ENCODE data around the gene SMIM28.
"Not testable (repeated sequence)": the region's sequence is repeated elsewhere in the genome, so short reads cannot be mapped to it uniquely, and the experiment has no call there.

SMIM28 gene

DNA sequence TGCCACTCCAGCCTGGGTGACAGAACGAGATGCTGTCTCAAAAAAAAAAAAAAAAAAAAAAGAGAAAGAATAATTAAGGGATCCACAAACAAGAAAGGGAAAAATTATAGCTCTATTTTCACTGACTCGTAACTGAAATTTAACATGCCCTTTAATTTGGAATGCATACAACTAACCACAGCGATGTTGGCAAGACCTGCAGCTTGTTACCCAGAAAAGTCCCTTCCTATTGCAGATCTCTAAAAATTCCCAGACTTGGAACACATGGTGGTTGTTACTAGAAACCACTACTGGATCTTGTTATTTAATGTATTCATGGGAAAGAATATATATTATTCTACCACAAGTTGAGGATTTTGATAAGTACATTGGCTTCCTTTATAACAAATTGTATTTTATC lies 27.8 kb upstream of the SMIM28 start:
- no peaks in the 10 kb centered on the region for H3K36me3 Mint-ChIP-seq
- no peak overlapping the region for H3K4me3 Mint-ChIP-seq
- no peaks in the 10 kb centered on the region for H3K9me3 Mint-ChIP-seq
- H3K27me3 Mint-ChIP-seq = peaks cover 15% of the 10 kb centered on the region
- no peak overlapping the region for H3K27ac Mint-ChIP-seq
- ATAC-seq = no peak
- peaks cover 5% of the 10 kb centered on the region for H3K4me1 Mint-ChIP-seq

DNA sequence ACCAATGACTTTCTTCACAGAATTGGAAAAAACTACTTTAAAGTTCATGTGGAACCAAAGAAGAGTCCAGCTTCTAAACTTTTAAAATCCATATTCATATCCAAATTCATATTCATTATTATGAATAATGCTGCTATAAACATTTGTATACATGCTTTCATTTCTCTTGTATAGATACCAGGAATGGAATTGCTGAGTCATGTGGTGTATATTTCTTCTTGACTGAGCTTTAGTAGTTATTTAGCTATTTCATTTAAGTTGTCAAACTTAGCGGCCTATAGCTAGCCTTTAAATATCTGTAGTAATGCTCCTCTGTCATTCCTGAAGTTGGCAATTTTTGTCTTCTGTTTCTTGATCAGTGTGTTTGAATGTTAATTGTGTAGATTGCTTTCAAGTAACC lies 19.8 kb upstream of the SMIM28 start:
- no peaks in the 10 kb centered on the region for H3K36me3 Mint-ChIP-seq
- H3K9me3 Mint-ChIP-seq = peaks cover 6% of the 10 kb centered on the region

GRCh38 chr6:138368684-138369083 lies 9.0 kb upstream of the SMIM28 start:
- peaks cover 40% of the 10 kb centered on the region for H3K27me3 Mint-ChIP-seq
- not testable (repeated sequence) for H3K27ac Mint-ChIP-seq, ATAC-seq, H3K4me3 Mint-ChIP-seq, H3K36me3 Mint-ChIP-seq, H3K9me3 Mint-ChIP-seq, H3K4me1 Mint-ChIP-seq

More for the DNA sequence above, 19.8 kb upstream of the SMIM28 start:
- peaks cover 41% of the 10 kb centered on the region for H3K27me3 Mint-ChIP-seq
- H3K4me3 Mint-ChIP-seq = no peak overlapping the region
- ATAC-seq = no peak
- no peaks in the 10 kb centered on the region for H3K4me1 Mint-ChIP-seq
- H3K27ac Mint-ChIP-seq = no peak overlapping the region

- H3K27ac Mint-ChIP-seq = no peak overlapping the region
- H3K27me3 Mint-ChIP-seq = peaks cover 22% of the 10 kb centered on the region
- peaks cover 3% of the 10 kb centered on the region for H3K9me3 Mint-ChIP-seq
- no peak for ATAC-seq
- H3K4me3 Mint-ChIP-seq = no peak overlapping the region
- no peaks in the 10 kb centered on the region for H3K36me3 Mint-ChIP-seq
- no peaks in the 10 kb centered on the region for H3K4me1 Mint-ChIP-seq
Observed at GRCh38 chr6:138370631-138371451, 6.9 kb upstream of the SMIM28 start.

DNA sequence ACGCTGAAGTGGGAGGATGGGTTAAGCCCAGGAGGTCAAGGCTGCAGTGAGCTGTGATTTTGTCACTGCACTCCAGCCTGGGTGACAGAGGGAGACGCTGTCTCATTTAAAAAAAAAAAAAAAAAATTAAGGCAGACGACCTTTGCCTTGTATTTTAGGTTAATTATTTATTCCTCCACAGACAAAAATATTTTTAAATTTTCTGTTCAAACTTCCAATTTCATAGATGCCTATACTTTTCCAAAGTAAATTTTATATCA lies 6.3 kb upstream of the SMIM28 start:
- Mint-ChIP-seq H3K9me3 (peaks cover 3% of the 10 kb centered on the region), H3K4me3 (no peak overlapping the region), H3K36me3 (no peaks in the 10 kb centered on the region), H3K27ac (no peak overlapping the region), H3K4me1 (no peaks in the 10 kb centered on the region), H3K27me3 (peaks cover 16% of the 10 kb centered on the region)
- no peak for ATAC-seq

GRCh38 chr6:138371720-138372119 lies 6.0 kb upstream of the SMIM28 start:
- ATAC-seq = no peak
- Mint-ChIP-seq H3K4me3 (no peak overlapping the region), H3K36me3 (no peaks in the 10 kb centered on the region), H3K27ac (no peak overlapping the region), H3K9me3 (peaks cover 3% of the 10 kb centered on the region), H3K27me3 (peaks cover 13% of the 10 kb centered on the region), H3K4me1 (no peaks in the 10 kb centered on the region)

DNA sequence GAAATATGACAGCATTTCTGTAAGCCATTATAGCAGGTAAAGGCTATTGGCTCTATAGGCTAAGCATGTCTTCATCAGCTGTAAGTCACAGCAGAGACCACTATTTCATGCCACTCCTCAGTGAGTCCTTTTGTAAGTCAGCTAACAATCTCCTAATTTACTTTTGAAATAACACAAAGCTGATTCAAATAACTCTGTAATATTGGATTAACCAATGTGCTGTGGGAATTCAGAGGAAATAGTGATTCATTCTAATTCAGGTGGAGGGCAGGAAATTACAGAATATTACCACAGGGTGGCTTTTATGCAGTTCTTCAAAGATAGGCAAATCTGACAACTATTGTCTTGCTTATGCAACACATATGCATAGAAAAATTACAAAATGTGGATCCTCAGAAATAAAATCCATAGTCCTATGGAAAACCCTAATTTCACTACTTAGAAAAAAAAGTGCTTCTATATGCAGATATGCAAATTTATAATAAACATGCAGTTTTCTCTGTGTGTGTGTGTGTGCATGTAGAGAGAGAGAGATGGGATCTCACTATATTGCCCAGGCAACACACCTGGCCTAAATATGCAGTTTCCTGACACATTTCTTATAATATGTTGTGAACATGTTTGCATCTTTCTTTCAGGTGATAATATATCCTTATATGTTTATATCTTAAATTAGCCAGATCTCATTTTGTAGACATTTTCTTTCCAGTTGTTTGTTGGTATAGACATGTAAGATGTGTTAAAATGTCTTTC lies 4.8 kb upstream of the SMIM28 start:
- Mint-ChIP-seq H3K36me3 (no peaks in the 10 kb centered on the region), H3K27ac (no peak overlapping the region), H3K27me3 (peaks cover 1% of the 10 kb centered on the region), H3K4me3 (no peak overlapping the region), H3K9me3 (no peaks in the 10 kb centered on the region), H3K4me1 (no peaks in the 10 kb centered on the region)
- no peak for ATAC-seq

- Mint-ChIP-seq H3K4me1 (no peaks in the 10 kb centered on the region), H3K27ac (no peak overlapping the region), H3K27me3 (no peaks in the 10 kb centered on the region), H3K9me3 (no peaks in the 10 kb centered on the region), H3K36me3 (no peaks in the 10 kb centered on the region), H3K4me3 (no peak overlapping the region)
- no peak for ATAC-seq
Observed at GRCh38 chr6:138374230-138374629, 3.5 kb upstream of the SMIM28 start.

DNA sequence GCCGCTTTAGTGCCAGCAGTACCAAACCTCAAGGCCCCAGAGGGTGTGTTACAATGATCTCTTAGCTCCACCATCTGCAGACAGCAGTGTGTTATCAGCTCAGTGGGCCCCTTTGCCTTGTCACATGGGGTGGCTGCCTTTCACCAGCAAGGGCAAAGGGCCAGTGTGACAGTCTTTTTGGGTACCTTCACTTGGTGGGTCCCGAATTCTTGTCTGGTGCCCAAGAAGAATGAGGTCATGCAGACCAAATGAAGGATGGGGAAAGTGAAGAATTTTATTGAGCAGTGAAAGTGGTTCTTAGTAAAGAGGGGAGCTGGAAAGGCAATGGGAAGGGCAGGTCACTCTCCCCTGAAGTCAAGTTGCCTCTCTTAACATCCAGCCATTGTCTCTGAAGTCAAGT lies 2.9 kb upstream of the SMIM28 start:
- Mint-ChIP-seq H3K27ac (no peak overlapping the region), H3K4me1 (no peaks in the 10 kb centered on the region), H3K9me3 (no peaks in the 10 kb centered on the region)

DNA sequence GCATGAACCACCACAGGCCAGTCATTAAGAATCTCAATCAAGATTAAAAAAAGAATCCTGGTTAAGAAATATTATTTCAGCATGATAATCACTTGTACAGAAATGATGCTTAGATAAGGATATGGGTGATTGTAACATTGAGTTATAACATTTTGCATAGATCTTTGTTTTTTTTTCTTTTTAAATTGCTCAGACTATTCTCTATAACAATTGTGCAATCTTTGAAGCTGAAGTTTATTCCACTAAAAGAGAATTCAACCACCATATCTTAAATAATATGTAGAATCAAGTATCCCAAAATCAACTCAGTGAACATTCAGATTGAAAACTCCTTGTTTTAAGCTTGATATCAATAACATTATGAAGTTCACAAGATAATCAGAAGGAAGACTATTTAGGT lies 663 bp upstream of the SMIM28 start:
- H3K27me3 Mint-ChIP-seq = peaks cover under 1% of the 10 kb centered on the region
- no peak overlapping the region for H3K27ac Mint-ChIP-seq
- no peaks in the 10 kb centered on the region for H3K36me3 Mint-ChIP-seq
- no peak for ATAC-seq
- H3K9me3 Mint-ChIP-seq = no peaks in the 10 kb centered on the region
- H3K4me1 Mint-ChIP-seq = no peaks in the 10 kb centered on the region
- H3K4me3 Mint-ChIP-seq = no peak overlapping the region

More for the DNA sequence above, 2.9 kb upstream of the SMIM28 start:
- no peak for ATAC-seq
- Mint-ChIP-seq H3K27me3 (no peaks in the 10 kb centered on the region), H3K36me3 (no peaks in the 10 kb centered on the region), H3K4me3 (no peak overlapping the region)

DNA sequence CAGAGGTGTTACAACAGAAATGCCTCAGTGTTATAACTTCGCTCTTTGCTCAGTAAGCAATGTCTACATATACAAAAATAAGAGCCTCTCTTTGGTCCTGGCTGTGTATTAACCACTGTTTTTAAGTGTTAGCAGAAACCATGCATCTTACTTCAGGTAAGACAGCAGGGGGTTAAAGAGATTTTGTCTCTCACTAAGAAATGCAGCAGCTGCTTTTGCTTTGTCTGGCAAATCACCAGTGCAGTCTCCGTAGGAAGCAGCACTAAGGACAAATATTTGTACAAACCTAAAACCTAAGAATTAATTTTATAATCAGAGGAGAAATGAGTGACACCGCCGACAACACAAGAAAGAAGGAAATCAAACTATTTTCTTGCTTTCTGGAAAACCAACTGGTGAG lies 758 bp downstream of the SMIM28 start:
- Mint-ChIP-seq H3K27ac (no peak overlapping the region), H3K9me3 (no peaks in the 10 kb centered on the region), H3K4me1 (no peaks in the 10 kb centered on the region), H3K27me3 (peaks cover 8% of the 10 kb centered on the region), H3K4me3 (no peak overlapping the region), H3K36me3 (no peaks in the 10 kb centered on the region)
- ATAC-seq = no peak

- Mint-ChIP-seq H3K27me3 (peaks cover 8% of the 10 kb centered on the region), H3K36me3 (no peaks in the 10 kb centered on the region), H3K4me1 (no peaks in the 10 kb centered on the region), H3K9me3 (no peaks in the 10 kb centered on the region), H3K27ac (no peak overlapping the region), H3K4me3 (no peak overlapping the region)
- no peak for ATAC-seq
Observed at GRCh38 chr6:138382498-138383265, 5.0 kb downstream of the SMIM28 start.

- Mint-ChIP-seq H3K36me3 (no peaks in the 10 kb centered on the region), H3K9me3 (no peaks in the 10 kb centered on the region), H3K4me1 (no peaks in the 10 kb centered on the region), H3K27me3 (peaks cover 14% of the 10 kb centered on the region), H3K4me3 (no peak overlapping the region), H3K27ac (no peak overlapping the region)
- no peak for ATAC-seq
Observed at GRCh38 chr6:138383776-138384175, 6.1 kb downstream of the SMIM28 start.

GRCh38 chr6:138386897-138387296 lies 9.2 kb downstream of the SMIM28 start:
- Mint-ChIP-seq H3K4me1 (no peaks in the 10 kb centered on the region), H3K27ac (no peak overlapping the region), H3K9me3 (no peaks in the 10 kb centered on the region), H3K27me3 (peaks cover 19% of the 10 kb centered on the region), H3K4me3 (no peak overlapping the region), H3K36me3 (no peaks in the 10 kb centered on the region)
- ATAC-seq = no peak

GRCh38 chr6:138387577-138388368 lies 10.1 kb downstream of the SMIM28 start:
- no peaks in the 10 kb centered on the region for H3K36me3 Mint-ChIP-seq
- H3K9me3 Mint-ChIP-seq = no peaks in the 10 kb centered on the region
- H3K27me3 Mint-ChIP-seq = peaks cover 12% of the 10 kb centered on the region
- no peak overlapping the region for H3K27ac Mint-ChIP-seq
- no peak for ATAC-seq
- no peak overlapping the region for H3K4me3 Mint-ChIP-seq
- no peaks in the 10 kb centered on the region for H3K4me1 Mint-ChIP-seq
